UCSD-AML1 (cell line): Measurements from ENCODE around the gene MACF1.

Experiments
- DNase-seq: peaks from one replicate; lab custom pipeline; 2025; ENCODE audit not compliant: unreplicated experiment; lab: John Stamatoyannopoulos, UW

The MACF1 gene

DNA sequence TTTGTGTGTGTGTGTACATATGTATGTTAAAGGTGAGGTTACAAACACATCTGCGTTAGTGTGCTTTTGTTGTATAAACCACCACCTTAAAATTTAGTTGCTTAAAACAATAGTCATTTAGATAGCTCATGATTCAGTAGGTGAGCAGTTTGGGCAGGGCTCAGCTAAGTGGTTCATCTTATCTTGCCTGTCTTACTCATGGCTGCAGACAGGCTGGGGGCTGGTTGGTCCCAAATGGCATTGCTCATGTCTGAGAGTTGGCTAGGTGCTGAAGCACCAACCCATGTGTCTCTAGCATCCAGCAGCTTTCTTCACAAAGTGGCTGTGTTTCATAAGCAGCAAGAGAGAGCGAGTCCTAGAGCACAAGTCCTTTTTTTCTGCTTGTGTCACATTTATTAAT, 91.4 kb downstream of the MACF1 start:
- no peak for DNase-seq

DNA sequence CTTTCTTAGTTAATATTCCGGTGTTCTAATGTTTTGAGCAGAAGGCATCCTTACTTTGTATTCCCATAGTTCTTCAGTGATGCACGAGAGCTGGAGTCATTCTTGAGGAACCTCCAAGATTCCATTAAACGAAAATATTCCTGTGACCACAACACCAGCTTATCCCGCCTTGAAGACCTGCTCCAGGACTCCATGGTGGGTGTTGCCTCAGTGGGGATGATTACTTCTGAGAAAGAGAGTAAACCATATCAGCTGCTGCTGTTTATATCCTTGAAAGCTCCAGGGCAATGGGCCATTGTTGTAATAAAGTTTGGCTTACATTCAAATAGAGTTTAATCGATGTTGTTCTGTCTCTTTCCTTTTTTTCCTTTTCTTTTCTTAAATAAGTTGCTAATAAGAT, 93.1 kb downstream of the MACF1 start:
- no peak for DNase-seq

DNA sequence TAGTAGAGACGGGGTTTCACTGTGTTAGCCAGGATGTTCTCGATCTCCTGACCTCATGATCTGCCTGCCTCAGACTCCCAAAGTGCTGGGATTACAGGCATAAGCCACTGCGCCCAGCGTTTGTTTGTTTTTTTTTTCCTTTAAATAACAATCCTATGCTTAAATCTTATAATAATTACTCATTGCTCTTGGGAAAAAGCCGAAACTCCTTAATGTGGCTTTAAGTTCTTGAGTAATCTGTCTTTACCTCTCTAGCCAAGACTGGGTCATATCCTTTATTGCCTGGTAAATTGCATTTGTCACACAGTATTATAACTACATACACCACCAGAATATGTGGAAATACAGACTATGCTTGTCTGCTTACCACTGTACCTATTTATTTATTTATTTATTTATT, 97.1 kb downstream of the MACF1 start:
- DNase-seq, result no peak

DNA sequence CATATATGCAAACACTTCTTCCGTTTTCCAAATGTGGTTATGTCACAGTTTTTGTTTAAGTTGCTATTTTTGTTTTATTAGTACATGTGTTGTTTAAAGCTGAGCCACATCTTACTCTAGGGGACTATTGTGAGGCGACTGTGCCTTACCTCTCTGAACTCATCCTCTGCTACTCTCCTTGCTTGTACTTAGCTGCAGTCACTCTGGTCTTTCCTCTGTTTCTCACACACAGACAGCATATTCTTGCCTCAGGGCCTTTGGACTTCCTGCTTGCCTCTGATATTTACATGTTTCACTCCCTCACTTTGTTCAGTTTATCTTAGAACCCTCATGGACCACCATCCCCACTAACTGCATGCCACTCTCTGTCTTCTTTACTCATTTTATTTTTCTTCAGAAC, 101.1 kb downstream of the MACF1 start:
- DNase-seq, result no peak

DNA sequence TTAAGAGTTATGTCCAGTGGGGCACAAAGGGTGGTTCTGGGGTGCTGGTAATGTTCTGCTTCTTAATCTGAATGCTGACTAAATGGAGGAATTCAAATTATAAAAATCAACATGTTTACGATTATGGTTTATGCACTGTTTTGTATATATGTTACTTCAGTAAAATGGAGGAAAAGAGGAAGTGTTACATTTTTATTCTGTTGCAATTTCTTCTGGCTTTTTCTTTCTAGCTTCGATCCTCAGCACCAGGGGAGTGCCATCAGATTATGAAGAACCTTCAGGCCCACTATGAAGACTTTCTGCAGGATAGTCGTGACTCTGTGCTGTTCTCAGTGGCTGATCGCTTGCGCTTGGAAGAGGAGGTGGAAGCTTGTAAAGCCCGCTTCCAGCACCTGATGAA, 105.5 kb downstream of the MACF1 start:
- DNase-seq, result no peak

DNA sequence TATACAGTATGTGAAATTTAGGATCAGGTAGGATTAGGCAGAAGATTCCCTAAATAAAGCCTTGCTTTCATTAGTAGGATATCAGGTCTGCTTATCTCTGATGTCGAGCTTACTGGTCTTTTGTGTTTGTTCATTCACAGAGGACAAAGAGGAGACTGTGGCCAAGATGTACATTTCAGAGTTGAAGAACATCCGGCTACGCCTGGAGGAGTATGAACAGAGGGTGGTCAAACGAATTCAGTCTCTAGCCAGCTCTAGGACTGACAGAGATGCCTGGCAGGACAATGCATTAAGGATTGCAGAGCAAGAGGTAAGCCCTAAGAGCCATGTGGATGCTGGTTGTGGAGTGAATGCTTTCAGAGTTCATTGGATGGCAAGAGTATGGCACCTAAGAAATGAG, 106.2 kb downstream of the MACF1 start:
- no peak for DNase-seq

DNA sequence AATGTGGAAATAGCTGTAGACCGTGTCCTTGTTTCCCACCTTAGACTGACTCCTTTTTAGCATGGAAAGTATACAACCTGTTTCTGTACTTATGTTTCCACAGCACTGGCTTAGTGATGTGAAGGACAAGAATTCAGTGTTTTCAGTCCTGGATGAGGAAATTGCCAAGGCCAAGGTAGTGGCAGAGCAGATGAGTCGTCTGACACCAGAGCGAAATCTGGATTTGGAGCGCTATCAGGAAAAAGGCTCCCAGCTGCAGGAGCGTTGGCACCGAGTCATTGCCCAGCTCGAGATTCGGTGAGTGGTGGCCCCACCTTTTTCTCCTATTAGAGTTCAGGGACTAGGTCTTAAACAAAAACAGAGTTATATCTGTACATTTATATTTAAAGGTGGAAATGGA, 112.6 kb downstream of the MACF1 start:
- no peak for DNase-seq

DNA sequence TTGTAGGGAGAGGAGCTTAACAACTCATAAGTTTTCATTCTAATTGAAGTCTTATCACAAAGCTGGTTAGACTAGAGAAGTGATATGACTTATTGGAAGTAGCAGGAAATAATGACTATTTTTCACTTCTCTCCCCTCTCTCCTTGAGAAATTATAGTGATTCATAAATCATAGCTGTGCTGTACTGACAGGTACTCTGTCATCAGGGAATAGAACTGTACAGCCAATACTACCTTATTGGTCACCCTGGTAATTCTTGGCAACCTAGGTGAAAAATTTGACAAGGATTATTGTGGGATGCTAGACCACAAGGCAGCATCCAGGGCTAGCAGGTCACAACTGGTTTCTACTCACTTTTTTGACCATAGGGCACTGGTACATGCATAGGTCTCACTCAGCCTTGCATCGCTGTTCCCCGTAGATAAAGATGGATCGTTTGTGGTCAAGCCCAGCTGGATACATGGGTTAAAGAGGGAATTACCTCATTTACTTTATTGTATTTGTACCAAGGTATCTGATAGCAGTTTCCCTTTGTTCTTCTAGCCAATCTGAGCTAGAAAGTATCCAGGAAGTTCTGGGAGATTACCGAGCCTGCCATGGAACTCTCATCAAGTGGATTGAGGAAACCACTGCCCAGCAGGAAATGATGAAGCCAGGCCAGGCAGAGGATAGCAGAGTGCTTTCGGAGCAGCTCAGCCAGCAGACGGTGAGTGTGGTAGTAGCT, 113.6 kb downstream of the MACF1 start:
- peak; percentile 30 for DNase-seq

DNA sequence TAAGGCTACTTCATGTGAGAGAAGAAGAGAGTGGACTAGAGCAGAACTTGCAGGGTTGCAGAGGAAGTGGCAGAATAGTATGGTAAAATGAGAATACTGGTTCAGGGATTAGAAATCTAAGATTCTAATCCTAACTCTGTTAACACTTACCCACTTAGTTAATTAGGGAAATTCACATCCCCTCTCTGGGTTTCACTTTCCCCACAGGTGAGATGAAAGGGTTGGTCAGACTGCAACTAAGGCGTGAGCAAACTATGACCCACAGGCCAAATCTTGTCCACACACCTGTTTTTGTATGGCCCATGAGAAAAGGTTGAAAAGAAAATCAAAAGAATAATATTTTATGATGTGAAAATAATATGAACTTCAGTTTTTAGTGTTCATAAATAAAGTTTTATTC, 117.5 kb downstream of the MACF1 start:
- no peak for DNase-seq

DNA sequence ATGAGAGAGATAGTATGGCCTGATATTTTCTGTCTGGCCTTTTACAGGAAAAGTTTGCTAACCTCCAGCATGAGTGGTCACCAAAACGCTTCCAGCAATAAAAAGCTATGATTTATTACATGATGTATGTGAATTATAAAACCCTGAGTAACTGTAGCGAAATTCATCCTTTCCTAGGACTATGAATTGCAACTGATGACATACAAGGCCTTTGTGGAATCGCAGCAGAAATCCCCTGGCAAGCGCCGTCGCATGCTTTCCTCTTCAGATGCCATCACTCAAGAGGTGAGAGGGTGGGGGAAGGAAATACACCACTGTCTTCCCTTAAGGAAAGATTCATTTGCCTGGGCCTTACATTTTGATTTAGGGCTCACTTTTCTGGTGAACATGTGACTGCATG, 117.9 kb downstream of the MACF1 start:
- DNase-seq, result no peak

DNA sequence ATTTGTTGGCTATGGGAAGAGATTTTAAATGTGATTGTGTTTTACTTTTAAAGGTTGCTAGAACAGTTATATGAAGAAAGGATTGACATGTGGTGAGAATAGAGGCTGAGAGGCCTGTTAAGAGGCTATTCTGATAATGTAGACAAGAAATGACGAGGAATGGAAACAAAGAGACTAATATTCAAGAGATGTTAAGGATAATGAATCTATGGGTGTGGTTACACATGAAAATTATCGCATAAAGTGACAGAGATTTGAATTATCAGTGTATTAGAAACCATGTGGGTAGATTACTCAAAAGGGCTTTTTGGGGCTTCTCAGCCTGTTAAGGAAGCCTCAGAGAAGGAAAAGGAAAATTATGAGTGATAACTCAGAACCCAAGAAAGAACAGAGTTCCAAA, 120.4 kb downstream of the MACF1 start:
- DNase-seq, result no peak

DNA sequence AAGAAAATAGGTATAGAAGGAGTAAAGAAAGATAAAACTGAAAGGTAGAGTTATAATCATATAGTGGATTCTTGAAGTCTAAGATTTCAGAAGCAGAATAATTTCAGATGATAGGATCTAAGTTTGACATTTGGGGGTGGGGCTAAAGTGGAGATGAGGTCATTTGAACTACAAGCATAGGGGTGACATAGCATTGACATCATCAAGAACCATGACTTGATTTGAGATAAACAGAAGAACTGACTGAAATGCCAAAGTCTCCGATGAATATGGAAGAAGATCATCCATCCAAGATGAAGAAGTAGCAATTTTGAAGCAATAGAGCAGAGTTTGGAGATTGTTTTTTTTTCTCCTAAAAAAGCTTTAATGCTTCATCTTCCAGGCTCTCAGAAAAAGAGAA, 122.3 kb downstream of the MACF1 start:
- no peak for DNase-seq

DNA sequence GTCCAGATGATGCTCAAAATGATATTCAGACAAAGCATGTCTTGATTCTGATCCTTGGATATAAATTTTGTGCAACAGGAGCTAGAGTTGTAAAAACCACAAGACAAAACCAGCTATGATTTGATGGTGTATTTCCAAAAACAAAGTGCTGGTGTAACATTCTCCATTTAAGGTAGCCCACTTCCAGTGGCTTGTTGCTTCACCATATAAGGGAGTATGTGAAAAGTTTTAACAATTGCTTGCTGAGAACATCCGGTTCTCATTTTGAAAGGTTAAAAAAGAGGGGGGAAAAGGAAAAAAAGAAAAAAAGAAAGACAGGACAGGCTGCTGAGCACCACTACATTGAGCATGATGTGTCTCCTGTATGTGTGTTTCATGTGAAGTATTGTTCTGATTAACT, 123.6 kb downstream of the MACF1 start:
- DNase-seq, result no peak

DNA sequence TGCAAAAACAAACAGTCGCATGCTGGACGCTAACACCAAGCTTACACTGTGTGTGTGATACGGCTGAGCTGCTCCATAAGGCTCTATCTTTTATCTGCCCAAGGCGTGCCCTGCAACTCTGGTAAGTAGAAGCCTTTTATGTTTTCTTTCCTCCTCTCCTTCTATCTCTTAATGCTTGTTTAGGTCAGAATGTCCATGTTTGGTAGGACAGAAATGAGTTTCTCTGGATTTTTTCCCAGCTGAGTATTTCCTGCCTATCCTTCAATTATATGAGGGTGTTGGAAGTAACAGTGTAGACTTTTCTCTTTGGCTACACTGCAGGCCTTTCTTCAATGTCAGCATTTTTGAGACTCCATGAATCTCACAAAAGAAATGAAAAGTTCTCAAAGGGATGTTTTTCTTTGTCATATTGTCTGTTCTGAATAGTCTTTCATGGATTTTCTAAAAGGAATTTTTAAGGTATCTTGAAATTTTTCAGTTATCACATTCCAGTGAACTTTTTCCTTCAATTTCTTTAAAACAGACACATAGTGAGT, 124.2 kb downstream of the MACF1 start:
- DNase-seq, result no peak

DNA sequence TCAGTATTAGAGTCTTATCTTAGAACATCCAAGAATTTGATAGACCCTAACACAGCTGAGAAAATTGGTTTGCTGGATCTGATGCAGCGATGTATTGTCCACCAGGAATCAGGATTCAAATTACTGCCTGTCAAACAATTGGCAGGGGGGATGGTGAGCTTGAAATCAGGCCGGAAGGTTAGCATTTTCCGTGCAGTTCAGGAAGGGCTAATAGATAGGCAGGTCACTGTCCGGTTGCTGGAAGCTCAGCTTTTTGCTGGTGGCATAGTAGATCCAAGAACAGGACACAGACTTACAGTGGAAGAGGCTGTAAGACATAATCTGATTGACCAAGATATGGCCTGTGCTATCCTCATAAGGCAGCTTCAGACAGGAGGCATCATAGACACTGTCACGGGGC, 127.2 kb downstream of the MACF1 start:
- DNase-seq, result no peak

DNA sequence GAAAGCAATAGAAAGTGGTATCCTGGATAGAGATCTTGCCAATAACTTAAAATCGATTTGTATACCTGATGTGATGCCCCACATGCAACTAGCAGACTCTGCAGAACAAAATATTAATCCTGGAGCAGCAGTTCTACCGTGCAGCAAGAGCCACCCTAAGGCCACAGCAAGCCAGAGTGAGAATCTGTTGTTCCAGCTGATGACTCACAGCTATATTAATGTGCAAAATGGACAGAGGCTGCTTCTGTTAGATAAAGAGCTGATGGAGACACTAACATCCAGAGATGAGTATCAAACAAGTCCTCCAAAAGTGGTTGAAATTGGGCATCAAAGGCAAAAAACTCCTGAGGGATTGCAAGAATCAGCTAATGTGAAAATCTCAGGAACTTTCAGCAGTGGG, 127.8 kb downstream of the MACF1 start:
- no peak for DNase-seq

DNA sequence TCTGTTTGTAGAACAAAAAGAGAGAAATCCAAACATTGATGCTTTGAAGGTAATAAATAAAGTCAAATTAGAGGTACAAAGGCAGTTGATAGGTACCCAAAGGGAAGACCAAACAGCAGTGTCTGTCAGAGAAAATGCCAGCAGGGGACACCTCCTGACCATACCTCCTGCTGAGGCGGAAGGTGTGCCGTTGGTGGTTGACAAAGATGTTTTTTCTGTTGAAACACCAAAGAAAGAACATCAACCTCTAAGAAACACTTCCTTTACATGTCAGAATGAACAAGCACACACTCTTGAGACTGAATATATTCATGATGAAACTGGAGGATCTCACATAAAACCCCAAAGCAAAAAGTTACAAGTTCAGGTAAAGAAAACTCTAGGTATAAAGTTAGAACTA, 128.3 kb downstream of the MACF1 start:
- no peak for DNase-seq

DNA sequence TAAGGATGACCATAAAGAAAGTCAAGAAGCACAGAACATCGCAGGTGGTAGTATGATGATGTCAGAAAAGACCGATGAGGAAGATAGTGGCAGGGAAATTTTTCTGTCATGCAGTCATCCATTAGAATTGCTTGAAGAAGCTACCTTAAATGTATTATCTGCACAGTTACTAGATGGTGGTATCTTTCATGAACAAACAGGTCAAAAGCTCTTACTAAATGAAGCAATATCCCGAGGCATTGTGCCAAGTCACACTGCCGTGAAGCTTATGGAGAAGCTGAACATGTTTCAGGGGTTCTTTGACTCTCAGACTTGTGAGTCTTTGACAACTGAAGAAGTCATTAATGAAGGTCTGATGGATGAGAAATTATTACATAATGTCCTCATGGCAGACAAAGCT, 128.8 kb downstream of the MACF1 start:
- no peak for DNase-seq

DNA sequence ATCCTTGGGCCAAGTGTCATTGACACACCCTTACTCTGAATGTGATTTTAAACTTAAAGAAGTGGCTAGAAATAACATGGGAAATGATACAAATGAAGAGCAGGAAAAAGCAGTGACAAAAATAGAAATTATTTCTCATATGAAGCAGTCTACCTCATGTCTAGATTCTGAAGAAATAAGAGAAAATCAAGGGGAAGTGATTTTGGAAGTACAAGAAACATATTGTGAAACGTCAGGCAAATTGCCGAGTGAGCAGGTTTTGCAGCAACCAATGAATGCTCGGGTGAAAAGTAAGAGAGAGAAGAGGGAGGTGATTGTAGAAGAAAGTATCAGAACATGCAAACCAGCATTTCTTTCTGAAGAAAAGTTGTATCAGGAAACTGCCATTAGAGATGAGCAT, 130.7 kb downstream of the MACF1 start:
- DNase-seq, result no peak

DNA sequence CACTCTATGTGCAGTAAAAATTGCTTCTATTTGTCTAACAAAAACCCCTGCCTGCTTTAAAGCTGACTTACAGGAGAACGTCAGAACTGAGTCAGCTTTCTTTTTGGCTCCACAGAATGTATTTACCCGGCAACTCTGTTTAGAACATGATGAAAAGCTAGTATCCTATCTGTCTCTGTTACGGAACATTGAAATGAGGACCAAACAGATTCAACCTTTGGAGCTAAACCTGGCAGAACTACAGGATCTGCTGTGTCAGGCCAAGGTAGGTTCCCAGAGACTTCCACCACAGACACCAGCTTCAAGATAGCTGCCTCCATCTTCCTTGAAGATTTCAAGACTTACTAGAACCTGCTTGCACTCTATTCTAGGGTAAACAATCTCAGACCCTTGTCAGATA, 132.6 kb downstream of the MACF1 start:
- DNase-seq, result no peak

DNA sequence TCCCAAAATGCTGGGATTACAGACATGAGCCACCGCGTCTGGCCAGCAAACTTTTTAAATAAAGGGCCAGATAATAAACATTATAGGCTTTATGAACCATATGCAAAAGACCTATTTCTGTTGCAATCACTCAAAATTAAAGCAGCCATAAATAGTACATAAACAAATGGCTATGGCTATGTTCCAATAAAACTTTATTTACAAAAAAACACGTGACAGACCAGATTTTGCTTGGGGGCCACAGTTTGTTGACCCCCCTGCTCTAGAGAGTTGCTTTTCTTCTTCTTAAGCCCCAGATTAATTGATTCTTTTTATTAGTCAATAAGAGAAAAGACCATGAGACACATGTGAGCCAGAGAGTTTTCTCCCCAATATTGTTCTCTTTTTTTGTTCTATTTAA, 138.3 kb downstream of the MACF1 start:
- DNase-seq, result no peak

DNA sequence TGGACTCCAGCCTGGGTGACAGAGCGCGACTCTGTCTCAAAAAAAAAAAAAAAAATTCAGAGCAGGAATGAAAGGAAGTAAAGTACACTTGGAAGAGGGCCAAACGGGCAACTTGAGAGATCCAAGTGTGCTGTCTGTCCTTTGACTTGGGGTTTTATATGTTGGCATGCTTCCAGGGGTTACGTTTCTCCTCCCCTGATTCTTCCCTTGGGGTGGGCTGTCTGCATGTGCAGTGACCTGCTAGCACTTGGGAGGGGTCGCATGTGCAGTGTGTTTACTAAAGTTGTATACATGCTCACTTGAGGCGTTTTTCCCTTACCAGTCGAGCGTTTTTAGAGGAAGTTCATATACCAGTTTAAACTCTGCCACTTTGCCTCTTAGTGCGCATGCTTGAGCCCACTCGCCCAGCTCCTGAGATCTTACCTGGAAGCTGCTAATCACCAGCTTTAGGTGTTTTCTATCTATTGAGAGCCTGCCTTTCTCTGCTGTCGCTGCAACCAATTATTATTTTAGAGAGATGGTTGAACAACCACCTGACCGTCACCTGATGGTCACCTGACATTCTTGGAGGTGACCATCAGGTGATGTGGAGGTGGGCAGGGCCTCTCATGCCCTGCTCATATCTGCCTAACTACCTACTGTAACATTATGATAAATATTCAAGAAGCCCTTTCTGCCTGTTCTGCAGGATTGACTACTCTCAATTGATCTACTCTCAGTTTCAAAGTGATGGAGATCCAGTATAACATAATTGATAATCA, 140.1 kb downstream of the MACF1 start:
- no peak for DNase-seq

DNA sequence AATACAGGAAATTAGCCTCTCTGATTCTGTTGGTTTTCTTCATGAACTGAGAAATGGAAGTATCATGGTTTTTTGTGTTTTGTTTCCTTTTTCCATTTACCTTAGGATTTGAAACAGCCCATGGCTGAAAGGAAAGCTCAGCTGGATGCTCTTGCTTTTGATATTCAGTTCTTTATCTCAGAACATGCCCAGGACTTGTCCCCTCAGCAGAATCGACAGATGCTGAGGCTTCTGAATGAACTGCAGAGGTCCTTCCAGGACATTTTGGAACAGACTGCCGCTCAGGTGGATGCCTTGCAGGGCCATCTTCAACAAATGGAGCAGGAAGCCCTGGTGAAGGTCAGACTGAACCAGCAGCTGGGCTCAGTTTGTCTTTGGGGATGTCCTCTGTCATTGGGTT, 142.4 kb downstream of the MACF1 start:
- DNase-seq, result no peak
